ENCODE data around the gene HOXA11. TPM values are rescaled to one million over a fixed set of nuclear protein-coding genes. Genes with fewer than 3 reads are reported as not detected.

The HOXA11 gene
- total RNA-seq, 2 experiments from 2014 or later = not detected

DNA sequence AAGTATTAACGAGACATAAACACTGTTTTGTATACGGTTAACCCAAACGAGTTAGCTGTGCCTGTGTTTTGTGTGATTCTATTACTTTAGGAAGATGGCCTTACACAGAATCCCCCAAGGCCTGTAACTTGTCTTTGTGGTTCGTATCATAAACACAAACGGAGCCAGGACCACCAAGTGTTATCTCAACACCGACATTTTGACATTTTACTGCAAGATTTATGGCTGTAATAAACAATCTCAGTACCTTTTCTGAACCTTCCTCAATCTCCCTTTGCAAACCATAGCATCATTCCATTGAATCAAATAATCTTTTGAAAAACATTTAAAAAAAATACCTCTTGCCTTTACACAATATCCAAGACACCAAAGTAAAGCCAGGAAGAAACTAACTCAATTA is 52.1 kb downstream of the HOXA11 start:
- ChIA-PET POLR2A (interaction anchor here (0.6 kb wide), 1 partner anchor 86 kb away, joined by 8 read pairs; no protein-coding TSS in a partner anchor), CTCF (ENCODE audit: unreplicated experiment) (no interaction called here)
- intact Hi-C loops (cut with micrococcal nuclease; ENCODE audit: unreplicated experiment) = no loop called here
- Histone ChIP-seq H3K4me2 (ENCODE audit: low read length) (no peak overlapping the region), H3K9me3 (ENCODE audit: low read length) (no peaks in the 10 kb centered on the region), H3K4me3 (ENCODE audit: low read depth, low read length, poor library complexity, severe bottlenecking) (no peak overlapping the region), H4K20me1 (ENCODE audit: insufficient read depth, low read length) (no peaks in the 10 kb centered on the region), H3K27ac (ENCODE audit: low read depth, low read length, poor library complexity, severe bottlenecking) (no peak overlapping the region), H3K36me3 (ENCODE audit: insufficient read depth, low read length) (no peaks in the 10 kb centered on the region), H3K9me2 (ENCODE audit: insufficient read depth, low read length) (no peaks in the 10 kb centered on the region), H3K79me2 (ENCODE audit: insufficient read depth, low read depth, low read length) (no peaks in the 10 kb centered on the region), H3K4me1 (ENCODE audit: insufficient read depth, low read length, poor library complexity, severe bottlenecking) (peaks cover 4% of the 10 kb centered on the region), H2AFZ (ENCODE audit: low read length) (no peak overlapping the region)
- DNase-seq (ENCODE audit: low spot score) = no peak
- TF ChIP-seq, protein P1, sequence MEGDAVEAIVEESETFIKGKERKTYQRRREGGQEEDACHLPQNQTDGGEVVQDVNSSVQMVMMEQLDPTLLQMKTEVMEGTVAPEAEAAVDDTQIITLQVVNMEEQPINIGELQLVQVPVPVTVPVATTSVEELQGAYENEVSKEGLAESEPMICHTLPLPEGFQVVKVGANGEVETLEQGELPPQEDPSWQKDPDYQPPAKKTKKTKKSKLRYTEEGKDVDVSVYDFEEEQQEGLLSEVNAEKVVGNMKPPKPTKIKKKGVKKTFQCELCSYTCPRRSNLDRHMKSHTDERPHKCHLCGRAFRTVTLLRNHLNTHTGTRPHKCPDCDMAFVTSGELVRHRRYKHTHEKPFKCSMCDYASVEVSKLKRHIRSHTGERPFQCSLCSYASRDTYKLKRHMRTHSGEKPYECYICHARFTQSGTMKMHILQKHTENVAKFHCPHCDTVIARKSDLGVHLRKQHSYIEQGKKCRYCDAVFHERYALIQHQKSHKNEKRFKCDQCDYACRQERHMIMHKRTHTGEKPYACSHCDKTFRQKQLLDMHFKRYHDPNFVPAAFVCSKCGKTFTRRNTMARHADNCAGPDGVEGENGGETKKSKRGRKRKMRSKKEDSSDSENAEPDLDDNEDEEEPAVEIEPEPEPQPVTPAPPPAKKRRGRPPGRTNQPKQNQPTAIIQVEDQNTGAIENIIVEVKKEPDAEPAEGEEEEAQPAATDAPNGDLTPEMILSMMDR (conservative IDR thresholded peaks at IDR 0.05; ENCODE audit: low read length) = no peak
- no peak for TF ChIP-seq EZH2phosphoT487 (IDR thresholded peaks at IDR 0.05; ENCODE audit: borderline replicate concordance, low read depth, low read length)
- BruUV-seq (replicated peaks) = no TSS peak

DNA sequence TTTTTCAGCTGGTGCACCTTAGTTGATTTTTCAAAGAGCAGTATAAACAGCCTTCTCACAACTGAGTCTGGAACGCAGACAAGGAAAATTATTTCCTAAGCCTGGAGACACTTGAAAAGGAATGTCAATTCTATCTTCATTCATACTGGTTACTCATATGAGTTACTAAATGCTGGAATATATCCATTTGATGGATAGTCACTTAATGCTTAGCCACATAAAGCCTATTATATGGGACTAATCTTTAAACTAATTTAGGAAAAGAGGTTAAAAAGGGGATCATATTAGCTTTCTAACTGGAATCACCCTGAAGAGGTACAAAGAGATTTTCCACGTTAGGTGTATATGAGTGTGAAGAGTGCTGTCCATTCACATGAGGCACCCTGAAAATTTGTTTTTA is 52.8 kb downstream of the HOXA11 start:
- TF ChIP-seq, protein P1 (conservative IDR thresholded peaks at IDR 0.05; ENCODE audit: low read length) = no peak
- TF ChIP-seq EZH2phosphoT487 (IDR thresholded peaks at IDR 0.05; ENCODE audit: borderline replicate concordance, low read depth, low read length) = no peak
- H2AFZ ChIP-seq (ENCODE audit: low read length) = no peak overlapping the region
- peaks cover 4% of the 10 kb centered on the region for H3K4me1 ChIP-seq (ENCODE audit: insufficient read depth, low read length, poor library complexity, severe bottlenecking)
- no peak for DNase-seq (ENCODE audit: low spot score)
- BruUV-seq (replicated peaks) = no TSS peak
- no peaks in the 10 kb centered on the region for H3K9me2 ChIP-seq (ENCODE audit: insufficient read depth, low read length)
- intact Hi-C loops (cut with micrococcal nuclease; ENCODE audit: unreplicated experiment) = no loop called here
- no peaks in the 10 kb centered on the region; the same call in 1 of the 2 replicates for H4K20me1 ChIP-seq (ENCODE audit: insufficient read depth, low read length)
- ChIA-PET CTCF (ENCODE audit: unreplicated experiment) (no interaction called here), POLR2A (interaction anchor here (0.6 to 1.0 kb wide), 2 partner anchors 10 to 85 kb away, joined by 3 to 8 read pairs; no protein-coding TSS in a partner anchor)
- H3K4me2 ChIP-seq (ENCODE audit: low read length) = no peak overlapping the region
- H3K79me2 ChIP-seq (ENCODE audit: insufficient read depth, low read depth, low read length) = no peaks in the 10 kb centered on the region
- no peaks in the 10 kb centered on the region for H3K9me3 ChIP-seq (ENCODE audit: low read length)
- H3K4me3 ChIP-seq (ENCODE audit: low read depth, low read length, poor library complexity, severe bottlenecking) = no peak overlapping the region
- no peaks in the 10 kb centered on the region for H3K36me3 ChIP-seq (ENCODE audit: insufficient read depth, low read length)
- H3K27ac ChIP-seq (ENCODE audit: low read depth, low read length, poor library complexity, severe bottlenecking) = no peak overlapping the region

DNA sequence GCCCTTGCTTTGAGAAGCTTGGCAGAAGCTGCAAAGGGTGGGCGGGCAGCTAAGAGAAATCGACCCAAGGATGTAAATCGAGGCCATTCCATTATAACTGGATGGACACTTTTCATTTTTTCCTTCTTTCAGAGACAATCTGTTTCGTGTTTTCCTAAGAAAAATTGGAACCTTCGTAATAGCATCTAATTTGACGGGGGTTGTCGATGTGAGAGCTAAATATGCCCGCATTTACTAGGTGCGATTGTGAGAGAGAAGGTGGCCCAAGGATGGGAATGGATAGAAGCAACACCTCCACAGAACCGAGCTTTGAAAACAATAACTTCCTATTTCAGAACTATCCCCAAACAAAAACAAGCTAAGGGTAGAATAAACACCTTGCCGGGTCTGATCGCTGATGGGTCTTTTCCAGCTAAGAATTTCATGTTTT is 53.6 kb downstream of the HOXA11 start:
- no peak for TF ChIP-seq EZH2phosphoT487 (IDR thresholded peaks at IDR 0.05; ENCODE audit: borderline replicate concordance, low read depth, low read length)
- TF ChIP-seq, protein P1 (conservative IDR thresholded peaks at IDR 0.05; ENCODE audit: low read length) = no peak
- CTCF ChIA-PET (ENCODE audit: unreplicated experiment) = interaction anchor here (1.8 kb wide), 1 partner anchor 19 kb away, joined by 5 read pairs; no protein-coding TSS in a partner anchor
- H3K9me2 ChIP-seq (ENCODE audit: insufficient read depth, low read length) = no peaks in the 10 kb centered on the region
- intact Hi-C loops (cut with micrococcal nuclease; ENCODE audit: unreplicated experiment) = no loop called here
- peak overlapping the region; percentile 14 for H3K27ac ChIP-seq (ENCODE audit: low read depth, low read length, poor library complexity, severe bottlenecking)
- no peaks in the 10 kb centered on the region for H3K9me3 ChIP-seq (ENCODE audit: low read length)
- H3K36me3 ChIP-seq (ENCODE audit: insufficient read depth, low read length) = no peaks in the 10 kb centered on the region
- POLR2A ChIA-PET = interaction anchor here (0.6 to 1.5 kb wide), 9 partner anchors 10 to 449 kb away, joined by 3 to 11 read pairs (median 3); no protein-coding TSS in a partner anchor
- peak overlapping the region; percentile 79 for H2AFZ ChIP-seq (ENCODE audit: low read length)
- peak overlapping the region; percentile 74 for H3K4me2 ChIP-seq (ENCODE audit: low read length)
- H4K20me1 ChIP-seq (ENCODE audit: insufficient read depth, low read length) = no peaks in the 10 kb centered on the region; the same call in 1 of the 2 replicates
- DNase-seq (ENCODE audit: low spot score) = no peak
- H3K79me2 ChIP-seq (ENCODE audit: insufficient read depth, low read depth, low read length) = no peaks in the 10 kb centered on the region
- H3K4me1 ChIP-seq (ENCODE audit: insufficient read depth, low read length, poor library complexity, severe bottlenecking) = peaks cover 4% of the 10 kb centered on the region
- no TSS peak for BruUV-seq (replicated peaks)
- peak overlapping the region; percentile 76 for H3K4me3 ChIP-seq (ENCODE audit: low read depth, low read length, poor library complexity, severe bottlenecking)

All from OCI-LY7 (cell line).